ENCODE data around the gene DIPK1C.

Gene DIPK1C

DNA sequence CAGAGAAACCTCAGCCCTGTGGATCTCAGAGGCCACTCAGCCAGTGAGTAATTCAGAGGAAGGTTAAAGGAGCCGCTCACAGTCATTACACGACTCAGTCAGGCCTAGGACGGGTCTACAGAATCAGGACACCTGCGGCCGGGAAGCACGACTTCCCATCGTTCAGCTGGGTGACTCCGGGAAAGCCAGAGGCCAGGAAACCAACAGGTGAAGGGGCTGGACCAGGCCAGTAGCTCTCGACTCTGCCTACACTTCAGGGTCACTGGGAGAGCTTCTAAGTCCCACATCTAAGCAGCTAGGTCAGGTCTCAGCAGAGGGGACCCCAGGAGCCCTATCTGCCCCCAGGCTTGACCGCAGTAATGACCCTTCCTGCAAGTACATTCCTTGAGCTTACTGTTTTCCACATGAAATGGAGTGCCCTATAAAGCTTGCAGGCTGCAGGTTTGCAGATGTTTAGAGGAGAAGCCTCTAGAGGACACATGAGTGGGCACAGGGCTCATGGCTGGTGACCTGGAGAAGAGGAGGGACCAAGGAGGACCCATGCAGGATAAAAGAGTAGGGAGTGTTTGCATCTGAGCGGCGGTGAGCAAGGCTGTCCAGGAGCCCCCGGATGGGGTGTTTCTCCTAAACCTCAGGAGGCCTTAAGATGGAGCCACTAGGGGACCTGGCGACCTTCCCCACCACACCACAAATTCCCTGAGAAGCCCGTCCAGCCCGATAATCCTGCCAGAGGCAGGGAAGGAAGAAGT is 9.5 kb downstream of the DIPK1C start:
- DNase-seq: no peak

- DNase-seq: no peak
These were observed 10.3 kb downstream of the DIPK1C start for GRCh38 chr18:74446631-74447403.

- DNase-seq: no peak
These were observed 10.9 kb downstream of the DIPK1C start for GRCh38 chr18:74446178-74446577.

GRCh38 chr18:74445585-74445984 is 11.5 kb downstream of the DIPK1C start:
- no peak for DNase-seq

GRCh38 chr18:74444104-74444503 is 13.0 kb downstream of the DIPK1C start:
- DNase-seq: no peak

GRCh38 chr18:74440808-74441427 is 16.2 kb downstream of the DIPK1C start:
- DNase-seq: no peak

DNA sequence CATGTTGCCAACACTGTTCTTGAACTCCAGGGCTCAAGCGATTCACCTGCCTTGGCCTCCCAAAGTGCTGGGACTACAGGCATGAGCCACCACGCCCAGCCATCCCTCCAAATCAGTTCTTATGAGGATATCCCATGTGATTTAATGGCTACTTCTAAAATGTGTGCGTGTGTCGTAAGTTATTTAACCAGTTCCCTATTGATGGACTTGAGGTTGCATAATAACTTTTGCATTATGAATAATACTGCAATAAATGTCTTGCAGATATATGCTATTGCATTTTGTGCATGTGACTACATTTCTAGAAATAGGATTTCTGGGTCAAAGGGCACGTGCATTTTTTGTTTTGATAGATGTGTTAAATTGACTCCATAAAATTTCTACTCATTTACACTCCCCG is 19.0 kb downstream of the DIPK1C start:
- no peak for DNase-seq

DNA sequence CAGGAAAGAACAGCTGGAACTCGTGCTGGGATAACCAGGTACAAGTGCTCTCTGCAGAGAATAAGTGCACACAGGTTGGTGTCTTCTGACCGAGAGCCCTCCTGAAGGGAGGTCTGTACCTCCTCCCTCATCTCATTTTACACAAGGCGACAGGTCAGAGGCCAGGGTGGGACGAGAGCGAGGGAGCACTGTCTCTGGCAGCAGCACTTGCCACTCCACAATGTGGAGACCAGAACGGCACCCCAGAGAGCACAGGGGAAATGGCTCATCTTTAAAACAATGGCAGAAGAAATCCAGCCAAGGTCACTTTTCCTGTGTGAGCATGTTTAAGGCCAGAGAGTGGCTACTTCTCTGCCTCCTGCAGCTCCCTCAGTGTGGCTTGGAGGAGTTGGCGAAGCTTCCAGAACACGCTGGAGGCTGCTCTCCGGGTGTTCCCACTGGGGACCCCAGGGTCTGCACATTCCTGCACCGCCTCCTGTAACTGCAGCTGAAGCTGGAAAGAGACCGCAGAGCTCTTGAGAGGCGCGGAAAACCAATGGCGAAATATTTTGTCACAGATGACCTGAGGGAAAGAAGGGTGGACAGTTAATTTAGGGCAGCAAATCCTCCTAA is 20.8 kb downstream of the DIPK1C start:
- DNase-seq: no peak

- no peak for DNase-seq
These were observed 21.4 kb downstream of the DIPK1C start for GRCh38 chr18:74435740-74436139.

DNA sequence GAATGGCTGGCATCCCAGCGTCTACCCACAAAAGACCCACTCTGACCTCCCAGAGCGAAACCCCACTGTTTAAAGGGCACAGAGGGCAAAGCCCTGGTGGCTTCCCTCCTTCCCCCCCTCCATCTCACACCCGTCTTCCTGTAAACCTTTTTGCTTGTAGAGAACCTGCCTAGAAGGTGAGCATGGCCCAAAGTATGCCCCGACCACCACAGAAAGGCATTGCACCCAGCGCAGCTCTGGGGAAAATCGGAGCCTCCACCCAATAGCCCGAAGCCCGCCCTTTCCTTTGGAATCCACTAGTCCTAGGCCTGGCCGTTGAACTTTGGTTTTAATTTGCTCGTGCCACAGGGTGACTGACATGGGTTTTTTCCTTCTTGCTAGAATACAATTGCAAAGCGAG is 22.6 kb downstream of the DIPK1C start:
- DNase-seq: no peak

- no peak for DNase-seq
These were observed 26.1 kb downstream of the DIPK1C start for GRCh38 chr18:74430806-74431571.

GRCh38 chr18:74430231-74430630 is 26.9 kb downstream of the DIPK1C start:
- no peak for DNase-seq

GRCh38 chr18:74429096-74429495 is 28.0 kb downstream of the DIPK1C start:
- no peak for DNase-seq

- DNase-seq: no peak
These were observed 29.5 kb downstream of the DIPK1C start for GRCh38 chr18:74427442-74428112.

GRCh38 chr18:74425876-74426275 is 31.2 kb downstream of the DIPK1C start:
- no peak for DNase-seq

GRCh38 chr18:74425161-74425560 is 31.9 kb downstream of the DIPK1C start:
- DNase-seq: no peak

DNA sequence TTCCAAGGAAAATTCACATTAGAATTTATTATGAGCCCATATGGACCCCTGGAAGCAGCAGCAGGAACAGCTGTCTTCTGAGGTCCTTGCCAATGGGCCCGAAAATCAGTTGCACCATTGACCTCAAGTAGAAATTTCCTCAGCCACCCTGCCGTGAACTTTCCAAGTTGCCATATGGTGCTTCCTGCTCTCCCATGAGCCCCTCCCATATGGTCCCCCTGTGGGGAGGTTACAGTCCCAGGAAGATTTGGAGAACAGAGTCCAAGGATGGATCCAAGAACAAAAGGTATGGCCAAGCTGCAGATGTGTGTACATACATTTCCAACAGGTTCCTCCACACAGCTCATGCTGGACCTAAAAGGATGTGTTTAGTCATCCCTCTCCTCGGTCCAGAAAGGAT is 34.6 kb downstream of the DIPK1C start:
- DNase-seq: no peak

DNA sequence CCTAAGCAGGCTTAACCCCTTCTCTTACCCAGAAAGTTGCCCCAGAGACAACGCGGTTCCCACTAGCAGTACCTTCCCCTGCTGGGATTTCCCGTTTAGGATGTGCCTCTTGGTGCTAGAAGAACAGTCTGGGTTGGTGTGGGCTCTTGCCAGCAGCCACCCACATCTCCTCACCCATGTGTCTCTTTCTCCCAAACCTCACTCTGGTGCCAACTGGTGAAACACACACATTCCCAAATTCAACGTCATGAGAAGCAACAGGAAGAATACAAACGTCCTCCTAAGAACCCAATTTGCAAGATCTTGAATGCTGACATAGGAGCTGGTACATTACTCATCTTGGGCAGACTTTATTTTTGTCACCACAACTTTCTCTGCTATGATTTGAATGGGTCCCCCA is 36.2 kb downstream of the DIPK1C start:
- no peak for DNase-seq

DNA sequence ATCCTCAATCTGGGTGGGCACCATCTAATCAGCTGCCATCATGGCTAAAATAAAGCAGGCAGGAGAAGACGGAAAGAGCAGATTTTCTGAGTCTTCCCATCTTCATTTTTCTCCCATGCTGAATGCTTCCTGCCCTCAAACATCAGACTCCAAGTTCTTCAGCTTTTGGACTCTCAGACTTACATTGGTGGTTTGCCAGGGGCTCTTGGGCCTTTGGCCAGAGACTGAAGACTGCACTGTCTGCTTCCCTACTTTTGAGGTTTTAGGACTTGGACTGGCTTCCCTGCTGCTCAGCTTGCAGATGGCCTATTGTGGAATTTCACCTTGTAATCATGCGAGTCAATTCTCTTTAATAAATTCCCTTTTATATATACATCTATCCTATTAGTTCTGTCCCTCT is 36.6 kb downstream of the DIPK1C start:
- no peak for DNase-seq

- DNase-seq: no peak
These were observed 37.3 kb downstream of the DIPK1C start for GRCh38 chr18:74419761-74420160.

GRCh38 chr18:74418023-74418422 is 39.1 kb downstream of the DIPK1C start:
- no peak for DNase-seq

DNA sequence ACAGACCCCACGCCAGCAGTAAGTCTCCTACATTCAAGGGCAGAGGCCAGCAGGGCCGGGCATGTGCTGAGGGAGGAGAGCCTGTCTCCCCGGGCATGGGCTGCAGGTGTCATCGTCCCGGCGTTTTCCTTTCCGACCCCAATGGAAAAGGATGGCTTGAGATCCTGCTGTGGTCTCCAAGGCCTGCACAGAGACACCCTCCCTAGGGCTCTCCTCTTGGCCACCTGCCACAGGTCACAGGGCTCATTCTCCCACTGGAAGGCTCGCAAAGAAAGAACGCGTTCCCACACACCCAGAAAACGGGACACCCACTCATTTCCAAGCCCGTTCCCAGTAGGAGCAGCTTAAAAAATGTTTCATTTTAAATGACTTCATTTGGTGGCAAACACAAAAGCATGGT is 41.0 kb downstream of the DIPK1C start:
- no peak for DNase-seq
